ENCODE results near the gene ESPL1.

DNA sequence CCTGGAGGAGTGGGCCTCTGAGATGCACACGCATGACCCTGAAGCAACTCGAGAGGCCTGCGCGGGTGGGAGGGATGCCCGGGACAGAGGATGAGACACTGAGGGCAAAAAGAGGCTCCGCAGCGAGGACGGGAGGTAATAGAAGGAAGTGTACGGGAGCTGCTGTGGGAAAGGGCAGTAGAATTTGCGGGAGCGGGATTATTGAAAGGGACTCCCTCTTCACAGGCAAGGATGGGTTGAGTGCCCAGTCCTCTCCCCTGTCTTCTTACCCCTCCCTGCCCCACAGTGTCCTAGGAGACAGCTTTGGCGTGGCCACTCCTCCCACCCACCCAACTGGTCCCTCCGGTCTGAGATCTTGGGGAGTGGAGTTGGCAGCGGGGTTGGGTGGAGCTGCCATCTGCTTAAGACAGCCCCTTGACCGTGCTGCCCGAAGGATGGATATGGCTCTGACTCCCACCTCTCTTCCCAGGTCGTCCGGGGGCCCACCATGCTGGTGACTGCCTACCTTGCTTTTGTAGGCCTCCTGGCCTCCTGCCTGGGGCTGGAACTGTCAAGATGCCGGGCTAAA is 15.7 kb upstream of the ESPL1 start:
- TF ChIP-seq, protein P1, sequence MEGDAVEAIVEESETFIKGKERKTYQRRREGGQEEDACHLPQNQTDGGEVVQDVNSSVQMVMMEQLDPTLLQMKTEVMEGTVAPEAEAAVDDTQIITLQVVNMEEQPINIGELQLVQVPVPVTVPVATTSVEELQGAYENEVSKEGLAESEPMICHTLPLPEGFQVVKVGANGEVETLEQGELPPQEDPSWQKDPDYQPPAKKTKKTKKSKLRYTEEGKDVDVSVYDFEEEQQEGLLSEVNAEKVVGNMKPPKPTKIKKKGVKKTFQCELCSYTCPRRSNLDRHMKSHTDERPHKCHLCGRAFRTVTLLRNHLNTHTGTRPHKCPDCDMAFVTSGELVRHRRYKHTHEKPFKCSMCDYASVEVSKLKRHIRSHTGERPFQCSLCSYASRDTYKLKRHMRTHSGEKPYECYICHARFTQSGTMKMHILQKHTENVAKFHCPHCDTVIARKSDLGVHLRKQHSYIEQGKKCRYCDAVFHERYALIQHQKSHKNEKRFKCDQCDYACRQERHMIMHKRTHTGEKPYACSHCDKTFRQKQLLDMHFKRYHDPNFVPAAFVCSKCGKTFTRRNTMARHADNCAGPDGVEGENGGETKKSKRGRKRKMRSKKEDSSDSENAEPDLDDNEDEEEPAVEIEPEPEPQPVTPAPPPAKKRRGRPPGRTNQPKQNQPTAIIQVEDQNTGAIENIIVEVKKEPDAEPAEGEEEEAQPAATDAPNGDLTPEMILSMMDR (IDR thresholded peaks at IDR 0.05; ENCODE audit: insufficient read depth, low read length, poor library complexity, severe bottlenecking) = no peak
- no peak for TF ChIP-seq EZH2phosphoT487 (conservative IDR thresholded peaks at IDR 0.05; ENCODE audit: low read length)
